Mucosa of rectum (tissue), 2 donors: ENCODE results near the gene EIF4A3.

Experiments
- H3K27ac ChIP-seq, 2 donors: one replicate each; pipeline ENCODE4 v1.7.0; 2013; ENCODE audit warnings: inconsistent platforms in 2 of 2, low read depth in 2 of 2, low read length in 2 of 2
- H3K27me3 ChIP-seq, 2 donors: one replicate each; pipeline ENCODE4 v1.7.0; 2013; ENCODE audit warnings: low read length in 2 of 2; ENCODE audit not compliant: control insufficient read depth in 2 of 2, insufficient read depth in 2 of 2
- H3K36me3 ChIP-seq, 2 donors: one replicate each; pipeline ENCODE4 v1.7.0; 2013; ENCODE audit warnings: low read length in 2 of 2; ENCODE audit not compliant: control insufficient read depth in 2 of 2, insufficient read depth in 2 of 2
- H3K4me1 ChIP-seq, 2 donors: one replicate each; pipeline ENCODE4 v1.7.0; 2013; ENCODE audit warnings: low read length in 2 of 2, mild to moderate bottlenecking in 1 of 2; ENCODE audit not compliant: control insufficient read depth in 2 of 2, insufficient read depth in 2 of 2
- H3K4me3 ChIP-seq, 2 donors: one replicate each; pipeline ENCODE4 v1.7.0; 2013; ENCODE audit warnings: low read length in 2 of 2
- H3K9ac ChIP-seq, 2 donors: one replicate each; pipeline ENCODE4 v1.7.0; 2013; ENCODE audit warnings: low read length in 2 of 2, low read depth in 1 of 2, mild to moderate bottlenecking in 1 of 2
- H3K9me3 ChIP-seq, 2 donors: one replicate each; pipeline ENCODE4 v1.7.0; 2013; ENCODE audit warnings: low read length in 2 of 2; ENCODE audit not compliant: control insufficient read depth in 2 of 2
- donor health status: healthy.
- donor health status: Normal muscosa, but diverticular disease.

The EIF4A3 gene

DNA sequence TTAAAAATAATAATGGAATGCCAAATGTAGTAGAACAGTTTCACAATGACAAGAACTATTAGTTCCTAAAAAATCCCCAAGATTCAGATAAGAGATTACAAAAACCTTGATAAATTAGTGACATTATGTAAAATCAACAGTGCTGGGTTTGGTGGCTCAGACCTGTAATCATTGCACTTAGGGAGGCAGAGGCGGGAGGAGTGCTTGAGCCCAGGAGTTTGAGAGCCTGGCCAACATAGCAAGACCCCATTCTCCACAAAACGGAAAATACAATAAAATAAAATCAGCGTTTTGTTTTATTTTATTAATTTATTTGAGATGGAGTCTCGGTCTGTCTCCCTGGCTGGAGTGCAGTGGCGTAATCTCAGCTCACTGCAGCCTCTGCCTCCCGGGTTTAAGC, 27.0 kb upstream of the EIF4A3 start:
- Histone ChIP-seq H3K36me3 (no peaks in the 10 kb centered on the region), H3K4me3 (no peak overlapping the region), H3K4me1 (peaks cover 0 to 5% of the 10 kb centered on the region in 2 donors), H3K9ac (no peak overlapping the region), H3K27me3 (peaks cover 0 to 3% of the 10 kb centered on the region in 2 donors), H3K9me3 (no peaks in the 10 kb centered on the region), H3K27ac (no peak overlapping the region)

DNA sequence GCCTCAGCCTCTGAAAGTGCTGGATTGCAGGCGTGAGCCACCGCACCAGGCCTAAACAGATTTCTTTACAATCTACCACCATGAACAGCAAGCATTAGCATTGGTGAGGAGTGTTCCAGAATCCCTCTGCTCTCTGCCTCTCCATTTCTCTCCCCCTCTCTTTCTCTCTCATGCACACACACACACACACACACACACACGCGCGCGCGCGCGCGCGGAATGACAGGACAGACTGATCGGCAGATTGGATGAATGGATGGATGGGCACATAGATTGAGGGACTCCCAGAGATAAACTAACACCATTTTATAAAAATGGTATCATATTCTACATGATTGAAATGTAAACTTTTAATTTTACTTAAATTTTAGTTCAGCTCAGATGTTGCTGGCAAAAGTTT, 26.2 kb upstream of the EIF4A3 start:
- H3K4me3 ChIP-seq, result no peak overlapping the region
- H3K27ac ChIP-seq, result no peak overlapping the region
- no peaks in the 10 kb centered on the region for H3K36me3 ChIP-seq
- no peak overlapping the region for H3K9ac ChIP-seq
- peaks cover 0 to 3% of the 10 kb centered on the region in 2 donors for H3K27me3 ChIP-seq
- no peaks in the 10 kb centered on the region for H3K9me3 ChIP-seq
- peaks cover 0 to 4% of the 10 kb centered on the region in 2 donors for H3K4me1 ChIP-seq

DNA sequence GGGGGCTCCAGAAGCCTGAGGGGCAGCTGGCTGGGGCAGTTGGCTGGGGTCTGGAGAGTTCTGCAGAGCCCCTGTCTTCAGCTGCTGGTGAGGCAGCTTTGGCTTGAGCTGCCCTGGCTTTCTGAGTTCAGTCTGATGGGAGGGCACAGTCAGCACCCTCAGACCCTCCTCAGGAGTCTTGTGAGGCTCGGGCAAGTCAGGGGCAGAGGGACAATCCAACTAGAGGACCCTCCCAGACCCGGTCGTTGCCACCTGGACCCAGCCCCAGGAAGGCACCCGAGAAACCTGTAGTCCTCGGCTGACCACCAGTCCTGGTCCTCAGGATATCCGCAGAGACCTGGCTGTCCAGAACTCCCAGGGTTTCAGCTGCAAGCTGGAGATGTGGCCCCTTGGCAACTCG, 24.8 kb upstream of the EIF4A3 start:
- no peaks in the 10 kb centered on the region for H3K9me3 ChIP-seq
- peaks cover 0 to 3% of the 10 kb centered on the region in 2 donors for H3K27me3 ChIP-seq
- no peaks in the 10 kb centered on the region for H3K4me1 ChIP-seq
- no peaks in the 10 kb centered on the region for H3K36me3 ChIP-seq
- no peak overlapping the region for H3K9ac ChIP-seq
- no peak overlapping the region for H3K27ac ChIP-seq
- H3K4me3 ChIP-seq, result no peak overlapping the region

DNA sequence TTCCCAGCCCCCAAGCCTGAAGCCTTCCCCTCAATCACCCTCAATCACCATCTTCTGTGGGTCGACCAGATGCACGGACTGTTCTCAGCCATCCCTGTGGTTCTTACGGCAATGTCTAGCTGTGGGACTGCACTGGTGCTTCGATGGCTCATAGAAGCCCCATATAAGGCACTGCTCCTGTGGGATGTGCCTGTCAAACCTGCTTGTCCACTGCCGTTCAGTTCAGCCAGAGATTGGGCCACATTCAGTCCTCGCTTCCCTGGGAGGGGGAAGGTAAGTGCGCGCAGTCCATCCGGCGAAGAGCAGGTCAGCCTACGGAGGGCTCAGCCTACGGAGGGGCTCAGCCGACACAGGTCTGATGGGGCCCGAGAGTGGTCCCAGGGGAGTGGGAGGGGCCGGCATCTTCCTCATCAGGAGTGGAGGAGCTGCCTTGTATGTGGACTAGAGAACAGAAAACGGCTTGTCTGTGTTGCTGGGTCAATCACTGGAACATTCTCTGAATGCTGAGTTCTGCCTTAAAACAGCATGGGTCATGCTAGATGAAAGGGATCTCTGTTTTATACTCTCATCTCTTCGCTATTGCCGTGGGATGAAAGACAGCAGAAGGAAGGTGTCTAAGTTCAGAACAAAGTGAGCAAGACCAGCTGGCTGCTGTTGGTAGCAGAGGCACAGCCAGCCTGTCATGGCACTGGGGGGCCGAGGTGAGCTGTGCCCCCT, 23.0 kb upstream of the EIF4A3 start, which contains the start of gene CARD14:
TSS of gene CARD14 (plus strand) at position 247 of the 717 bp plus-strand sequence. CDS start 11,409 bp downstream, outside the sequence.
- Histone ChIP-seq H3K27ac (no peak within 1 kb of the TSS), H3K36me3 (no peaks in the 10 kb centered on the region), H3K9me3 (no peaks in the 10 kb centered on the region), H3K27me3 (peaks cover 0 to 3% of the 10 kb centered on the region in 2 donors), H3K9ac (no peak within 1 kb of the TSS), H3K4me1 (no peaks in the 10 kb centered on the region), H3K4me3 (no peak within 1 kb of the TSS)

DNA sequence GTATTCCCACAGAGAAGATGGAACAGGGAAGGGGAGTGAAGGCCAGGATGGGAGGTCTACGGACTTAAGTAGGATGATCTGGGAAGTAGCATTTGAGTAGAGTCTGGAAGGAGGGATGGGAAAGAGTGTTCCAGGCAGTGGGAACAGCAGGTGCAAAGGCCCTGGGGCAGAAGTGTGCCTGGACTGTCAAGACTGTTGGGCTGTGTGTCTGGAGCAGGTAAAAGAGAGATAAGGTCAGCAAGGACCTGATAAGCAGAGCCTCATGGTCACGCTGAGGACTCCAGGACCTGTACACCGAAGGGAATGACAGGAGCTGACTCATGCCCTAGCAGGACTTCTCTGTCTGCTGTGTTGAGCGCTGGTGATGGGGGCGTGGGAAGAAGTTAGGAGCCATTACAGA, 22.2 kb upstream of the EIF4A3 start:
- H3K9ac ChIP-seq, result no peak overlapping the region
- H3K4me1 ChIP-seq, result no peaks in the 10 kb centered on the region
- H3K4me3 ChIP-seq, result no peak overlapping the region
- peaks cover 0 to 3% of the 10 kb centered on the region in 2 donors for H3K27me3 ChIP-seq
- H3K36me3 ChIP-seq, result no peaks in the 10 kb centered on the region
- no peak overlapping the region for H3K27ac ChIP-seq
- no peaks in the 10 kb centered on the region for H3K9me3 ChIP-seq

- Histone ChIP-seq H3K4me1 (no peaks in the 10 kb centered on the region), H3K27ac (no peak overlapping the region), H3K9me3 (no peaks in the 10 kb centered on the region), H3K36me3 (no peaks in the 10 kb centered on the region), H3K9ac (no peak overlapping the region), H3K4me3 (no peak overlapping the region), H3K27me3 (peaks cover 0 to 3% of the 10 kb centered on the region in 2 donors)
Measured at GRCh38 chr17:80168371-80168770, 21.4 kb upstream of the EIF4A3 start.

- no peak overlapping the region for H3K27ac ChIP-seq
Measured at GRCh38 chr17:80166446-80166845, 19.5 kb upstream of the EIF4A3 start.

GRCh38 chr17:80164185-80164584, 17.3 kb upstream of the EIF4A3 start:
- H3K27ac ChIP-seq, result no peak overlapping the region
- no peaks in the 10 kb centered on the region for H3K36me3 ChIP-seq
- no peak overlapping the region for H3K4me3 ChIP-seq
- no peak overlapping the region for H3K9ac ChIP-seq
- no peaks in the 10 kb centered on the region for H3K9me3 ChIP-seq
- no peaks in the 10 kb centered on the region for H3K4me1 ChIP-seq
- H3K27me3 ChIP-seq, result no peaks in the 10 kb centered on the region

More at GRCh38 chr17:80166446-80166845, 19.5 kb upstream of the EIF4A3 start:
- Histone ChIP-seq H3K9me3 (no peaks in the 10 kb centered on the region), H3K36me3 (no peaks in the 10 kb centered on the region), H3K4me1 (no peaks in the 10 kb centered on the region), H3K4me3 (no peak overlapping the region), H3K27me3 (peaks cover 0 to 3% of the 10 kb centered on the region in 2 donors), H3K9ac (no peak overlapping the region)

GRCh38 chr17:80163336-80163735, 16.4 kb upstream of the EIF4A3 start:
- no peaks in the 10 kb centered on the region for H3K36me3 ChIP-seq
- no peak overlapping the region for H3K9ac ChIP-seq
- no peaks in the 10 kb centered on the region for H3K9me3 ChIP-seq
- H3K4me1 ChIP-seq, result no peaks in the 10 kb centered on the region
- H3K27me3 ChIP-seq, result no peaks in the 10 kb centered on the region
- no peak overlapping the region for H3K4me3 ChIP-seq
- H3K27ac ChIP-seq, result no peak overlapping the region

- H3K36me3 ChIP-seq, result no peaks in the 10 kb centered on the region
- H3K9ac ChIP-seq, result no peak overlapping the region
- H3K4me1 ChIP-seq, result no peaks in the 10 kb centered on the region
- H3K27me3 ChIP-seq, result no peaks in the 10 kb centered on the region
- H3K4me3 ChIP-seq, result no peak overlapping the region
- H3K27ac ChIP-seq, result no peak overlapping the region
- H3K9me3 ChIP-seq, result no peaks in the 10 kb centered on the region
Measured at GRCh38 chr17:80160536-80160935, 13.6 kb upstream of the EIF4A3 start.
